ENCODE data around the gene STX1B.

GRCh38 chr16:30983898-30984610 lies 26.4 kb downstream of the STX1B start:
- TF ChIP-seq MAX (IDR thresholded peaks at IDR 0.05) (no peak), RAD21 (IDR thresholded peaks at IDR 0.05) (no peak), YY1 (IDR thresholded peaks at IDR 0.05) (no peak), EGR1 (IDR thresholded peaks at IDR 0.05; ENCODE audit: low read depth in 2 of 2) (no peak)
- TF ChIP-seq, protein P1, sequence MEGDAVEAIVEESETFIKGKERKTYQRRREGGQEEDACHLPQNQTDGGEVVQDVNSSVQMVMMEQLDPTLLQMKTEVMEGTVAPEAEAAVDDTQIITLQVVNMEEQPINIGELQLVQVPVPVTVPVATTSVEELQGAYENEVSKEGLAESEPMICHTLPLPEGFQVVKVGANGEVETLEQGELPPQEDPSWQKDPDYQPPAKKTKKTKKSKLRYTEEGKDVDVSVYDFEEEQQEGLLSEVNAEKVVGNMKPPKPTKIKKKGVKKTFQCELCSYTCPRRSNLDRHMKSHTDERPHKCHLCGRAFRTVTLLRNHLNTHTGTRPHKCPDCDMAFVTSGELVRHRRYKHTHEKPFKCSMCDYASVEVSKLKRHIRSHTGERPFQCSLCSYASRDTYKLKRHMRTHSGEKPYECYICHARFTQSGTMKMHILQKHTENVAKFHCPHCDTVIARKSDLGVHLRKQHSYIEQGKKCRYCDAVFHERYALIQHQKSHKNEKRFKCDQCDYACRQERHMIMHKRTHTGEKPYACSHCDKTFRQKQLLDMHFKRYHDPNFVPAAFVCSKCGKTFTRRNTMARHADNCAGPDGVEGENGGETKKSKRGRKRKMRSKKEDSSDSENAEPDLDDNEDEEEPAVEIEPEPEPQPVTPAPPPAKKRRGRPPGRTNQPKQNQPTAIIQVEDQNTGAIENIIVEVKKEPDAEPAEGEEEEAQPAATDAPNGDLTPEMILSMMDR (IDR thresholded peaks at IDR 0.05; ENCODE audit: low read depth, low read length, missing input control), result no peak
- TF ChIP-seq, protein P2, sequence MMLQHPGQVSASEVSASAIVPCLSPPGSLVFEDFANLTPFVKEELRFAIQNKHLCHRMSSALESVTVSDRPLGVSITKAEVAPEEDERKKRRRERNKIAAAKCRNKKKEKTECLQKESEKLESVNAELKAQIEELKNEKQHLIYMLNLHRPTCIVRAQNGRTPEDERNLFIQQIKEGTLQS (IDR thresholded peaks at IDR 0.05), result no peak
- TF ChIP-seq, protein P3, sequence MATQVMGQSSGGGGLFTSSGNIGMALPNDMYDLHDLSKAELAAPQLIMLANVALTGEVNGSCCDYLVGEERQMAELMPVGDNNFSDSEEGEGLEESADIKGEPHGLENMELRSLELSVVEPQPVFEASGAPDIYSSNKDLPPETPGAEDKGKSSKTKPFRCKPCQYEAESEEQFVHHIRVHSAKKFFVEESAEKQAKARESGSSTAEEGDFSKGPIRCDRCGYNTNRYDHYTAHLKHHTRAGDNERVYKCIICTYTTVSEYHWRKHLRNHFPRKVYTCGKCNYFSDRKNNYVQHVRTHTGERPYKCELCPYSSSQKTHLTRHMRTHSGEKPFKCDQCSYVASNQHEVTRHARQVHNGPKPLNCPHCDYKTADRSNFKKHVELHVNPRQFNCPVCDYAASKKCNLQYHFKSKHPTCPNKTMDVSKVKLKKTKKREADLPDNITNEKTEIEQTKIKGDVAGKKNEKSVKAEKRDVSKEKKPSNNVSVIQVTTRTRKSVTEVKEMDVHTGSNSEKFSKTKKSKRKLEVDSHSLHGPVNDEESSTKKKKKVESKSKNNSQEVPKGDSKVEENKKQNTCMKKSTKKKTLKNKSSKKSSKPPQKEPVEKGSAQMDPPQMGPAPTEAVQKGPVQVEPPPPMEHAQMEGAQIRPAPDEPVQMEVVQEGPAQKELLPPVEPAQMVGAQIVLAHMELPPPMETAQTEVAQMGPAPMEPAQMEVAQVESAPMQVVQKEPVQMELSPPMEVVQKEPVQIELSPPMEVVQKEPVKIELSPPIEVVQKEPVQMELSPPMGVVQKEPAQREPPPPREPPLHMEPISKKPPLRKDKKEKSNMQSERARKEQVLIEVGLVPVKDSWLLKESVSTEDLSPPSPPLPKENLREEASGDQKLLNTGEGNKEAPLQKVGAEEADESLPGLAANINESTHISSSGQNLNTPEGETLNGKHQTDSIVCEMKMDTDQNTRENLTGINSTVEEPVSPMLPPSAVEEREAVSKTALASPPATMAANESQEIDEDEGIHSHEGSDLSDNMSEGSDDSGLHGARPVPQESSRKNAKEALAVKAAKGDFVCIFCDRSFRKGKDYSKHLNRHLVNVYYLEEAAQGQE (IDR thresholded peaks at IDR 0.05), result no peak
